GM12891 (cell line): Measurements from ENCODE around the gene GCFC2.
A peak's percentile ranks its signal among the peaks of the same experiment; 100 is the strongest.

Source experiments
- DNase-seq: peaks from one replicate; pipeline ENCODE4 v3.0.0; 2011; ENCODE audit warnings: low spot score; ENCODE audit not compliant: insufficient read length
- FAIRE-seq: peaks from 2 replicates; lab custom pipeline; 2011; peaks lifted over from hg19 to GRCh38; lab: Jason Lieb, UNC
- PAX5 ChIP-seq: IDR thresholded peaks from 2 replicates; pipeline ENCODE4 v1.6.1; 2011; ENCODE audit warnings: low read length, moderate library complexity, mild to moderate bottlenecking; ENCODE audit not compliant: insufficient read depth, severe bottlenecking
- POLR2A ChIP-seq: IDR thresholded peaks from 2 replicates; pipeline ENCODE4 v1.6.1; 2011; ENCODE audit warnings: low read depth, low read length, control low read depth
- POLR2AphosphoS5 ChIP-seq: IDR thresholded peaks from 2 replicates; pipeline ENCODE4 v1.6.1; 2011; ENCODE audit warnings: low read depth, low read length, control low read depth
- POU2F2 ChIP-seq: IDR thresholded peaks from 2 replicates; pipeline ENCODE4 v1.6.1; 2011; ENCODE audit warnings: low read depth, mild to moderate bottlenecking, control low read depth, low read length, moderate library complexity
- SPI1 ChIP-seq: IDR thresholded peaks from 2 replicates; pipeline ENCODE4 v1.6.1; 2011; ENCODE audit warnings: low read depth, low read length, control low read depth
- TAF1 ChIP-seq: IDR thresholded peaks from 2 replicates; pipeline ENCODE4 v1.6.1; 2011; ENCODE audit warnings: low read depth, low read length, control low read depth

The GCFC2 gene

DNA sequence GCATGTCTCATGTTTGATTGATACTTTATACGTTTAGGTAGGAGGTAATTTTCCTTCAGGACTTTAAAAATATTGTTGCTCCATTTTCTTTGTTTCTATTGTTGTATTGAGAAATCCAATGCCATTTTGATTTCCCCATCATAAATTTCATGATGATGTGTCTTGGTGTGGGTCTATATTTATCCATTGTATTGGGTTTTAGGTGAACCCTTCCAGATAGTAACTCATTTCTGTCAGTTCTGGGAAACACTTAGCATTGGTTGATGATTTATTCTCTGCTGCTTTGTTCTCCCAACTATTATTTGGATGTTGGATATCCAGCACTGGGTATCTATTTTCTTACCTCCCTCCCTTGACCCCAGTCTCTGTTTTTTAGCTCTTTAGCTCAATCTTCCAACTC lies 54.2 kb downstream of the GCFC2 start:
- no peak for DNase-seq
- TF ChIP-seq PAX5: no peak
- FAIRE-seq: no peak

- FAIRE-seq (no peak), DNase-seq (no peak)
- no peak for TF ChIP-seq POLR2AphosphoS5
- no peak for TF ChIP-seq PAX5
- no peak for TF ChIP-seq POLR2A
- TF ChIP-seq POU2F2: no peak
- no peak for TF ChIP-seq SPI1
- TF ChIP-seq TAF1: no peak
Measured at GRCh38 chr2:75655861-75656260, 54.9 kb downstream of the GCFC2 start.

DNA sequence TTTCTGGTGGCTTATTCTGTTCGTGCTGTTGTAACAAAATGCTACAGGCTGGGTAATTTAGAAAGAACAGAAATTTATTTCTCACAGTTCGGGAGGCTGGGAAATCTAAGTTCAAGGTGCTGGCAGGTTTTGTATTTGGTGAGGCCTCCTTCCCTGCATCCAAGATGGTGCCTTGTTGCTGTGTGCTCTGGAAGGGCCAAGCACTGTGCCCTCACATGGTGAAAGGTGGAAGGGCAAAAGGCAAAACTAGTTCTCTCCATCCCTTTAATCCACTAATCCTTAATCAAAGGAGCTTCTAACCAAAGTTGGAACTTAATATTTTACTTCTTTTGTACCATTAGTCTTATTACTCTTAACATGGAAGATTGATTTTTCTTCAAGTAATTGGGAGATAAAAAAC lies 56.7 kb downstream of the GCFC2 start:
- TF ChIP-seq SPI1 (no peak), POLR2A (no peak), POLR2AphosphoS5 (no peak), PAX5 (no peak), TAF1 (no peak), POU2F2 (no peak)
- FAIRE-seq: no peak
- no peak for DNase-seq

DNA sequence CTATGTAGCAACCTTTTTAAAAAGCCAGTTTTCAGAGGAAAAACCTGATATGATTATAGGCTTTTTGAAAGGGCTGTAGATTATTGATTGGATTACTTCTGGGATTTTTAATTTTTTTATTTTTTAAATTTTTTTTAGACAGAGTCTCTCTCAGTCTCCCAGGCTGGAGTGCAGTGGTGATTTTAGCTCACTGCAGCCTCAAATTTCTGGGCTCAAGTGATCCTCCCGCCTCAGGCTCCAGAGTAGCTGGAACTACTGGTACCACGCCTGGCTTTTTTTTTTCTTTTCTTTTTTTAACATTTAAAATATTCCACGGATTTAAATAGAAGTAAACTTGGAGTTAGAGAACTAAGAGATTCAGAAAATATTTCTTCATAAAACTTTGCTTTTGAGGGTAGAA lies 62.9 kb downstream of the GCFC2 start:
- FAIRE-seq (no peak), DNase-seq (no peak)
- TF ChIP-seq TAF1 (no peak), POU2F2 (no peak), PAX5 (no peak), SPI1 (no peak), POLR2A (no peak), POLR2AphosphoS5 (no peak)

DNA sequence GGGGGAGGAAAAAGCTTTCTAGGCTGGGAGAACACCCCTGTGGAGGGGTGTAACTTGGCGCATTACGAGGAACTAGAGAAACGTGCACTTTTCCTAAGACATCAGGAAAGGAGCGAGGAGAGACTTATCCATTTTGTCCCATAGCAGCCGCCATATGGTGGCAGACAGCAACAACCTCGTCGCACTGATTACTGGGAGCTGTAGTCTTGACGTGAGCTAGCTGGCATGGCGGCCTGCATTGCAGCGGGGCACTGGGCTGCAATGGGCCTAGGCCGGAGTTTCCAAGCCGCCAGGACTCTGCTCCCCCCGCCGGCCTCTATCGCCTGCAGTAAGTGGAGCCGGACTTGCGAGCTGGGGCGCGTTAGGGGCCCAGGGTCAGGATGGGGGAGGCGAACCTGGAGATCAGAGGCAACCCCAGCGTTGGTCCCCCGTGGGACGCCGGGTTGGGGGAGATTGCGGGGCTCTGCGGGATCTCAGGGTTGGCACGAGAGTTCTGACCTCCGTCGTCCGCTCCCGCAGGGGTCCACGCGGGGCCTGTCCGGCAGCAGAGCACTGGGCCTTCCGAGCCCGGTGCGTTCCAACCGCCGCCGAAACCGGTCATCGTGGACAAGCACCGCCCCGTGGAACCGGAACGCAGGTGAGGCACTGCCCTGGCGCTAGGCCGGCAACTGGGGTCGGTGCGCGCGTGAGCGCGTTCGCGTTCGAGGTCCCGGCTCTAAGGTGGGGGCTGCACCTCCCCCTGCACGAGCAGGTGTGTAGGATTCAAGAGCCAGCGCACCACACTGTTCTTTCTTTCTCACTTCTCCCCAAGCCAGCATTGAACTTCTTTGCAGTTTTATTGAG lies 63.9 kb downstream of the GCFC2 start, which contains the start of gene MRPL19:
MRPL19 (plus strand) TSS at position 201 of the 843 bp plus-strand sequence; CDS start at position 226, 25 bp downstream.
- peak; percentile 66 for TF ChIP-seq POLR2AphosphoS5
- peak; percentile 51; the same call in 1 of the 2 replicates for TF ChIP-seq POLR2A
- TF ChIP-seq TAF1: peak; percentile 92
- TF ChIP-seq SPI1: peak; percentile 69
- TF ChIP-seq POU2F2: peak; percentile 30; the same call in 1 of the 2 replicates
- TF ChIP-seq PAX5: no peak
- DNase-seq (peak; percentile 77), FAIRE-seq (peak; percentile 98)

DNA sequence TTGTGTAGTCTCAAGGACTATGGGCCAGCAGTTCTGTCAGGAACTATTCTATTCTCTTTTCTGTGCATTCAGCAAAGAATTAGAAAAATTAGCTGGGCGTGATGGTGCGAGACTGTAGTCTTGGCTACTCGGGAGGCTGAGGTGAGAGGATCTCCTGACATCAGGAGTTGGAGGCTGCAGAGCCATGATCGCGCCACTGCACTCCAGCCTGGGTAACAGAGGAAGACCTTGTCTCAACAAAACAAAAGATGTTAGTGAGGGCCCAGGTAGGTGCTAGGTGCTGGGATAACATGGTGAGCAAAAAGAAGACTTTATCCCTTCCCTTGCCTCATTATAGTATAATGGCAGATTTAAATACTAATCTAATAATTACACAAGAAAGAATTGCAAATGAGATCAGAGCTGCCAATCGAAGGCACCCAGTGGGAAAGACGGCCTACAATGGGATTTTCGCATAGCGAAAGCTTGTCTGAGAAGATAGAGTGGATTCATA lies 64.6 kb downstream of the GCFC2 start:
- FAIRE-seq: peak; percentile 5
- no peak for TF ChIP-seq SPI1
- no peak for TF ChIP-seq POU2F2
- no peak for TF ChIP-seq POLR2A
- no peak for TF ChIP-seq POLR2AphosphoS5
- TF ChIP-seq TAF1: no peak
- TF ChIP-seq PAX5: no peak
- no peak for DNase-seq

DNA sequence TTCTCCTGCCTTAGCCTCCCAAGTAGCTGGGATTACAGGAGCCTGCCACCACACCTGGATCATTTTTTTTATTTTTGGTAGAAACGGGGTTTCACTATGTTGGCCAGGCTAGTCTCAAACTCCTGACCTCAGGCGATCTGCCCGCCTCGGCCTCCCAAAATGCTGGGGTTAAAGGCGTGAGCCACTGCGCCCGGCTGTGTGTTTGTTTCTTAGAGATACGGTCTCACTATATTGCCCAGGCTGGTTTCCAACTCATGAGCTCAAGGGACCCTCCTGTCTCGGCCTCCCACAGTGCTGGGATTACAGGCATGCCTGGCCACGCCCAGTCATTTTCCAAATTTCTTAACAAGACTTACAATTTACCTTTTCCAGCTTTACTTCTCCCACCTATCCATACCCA lies 65.1 kb downstream of the GCFC2 start:
- no peak for DNase-seq
- no peak for FAIRE-seq
- TF ChIP-seq POLR2AphosphoS5 (no peak), POLR2A (no peak), TAF1 (no peak), SPI1 (no peak), PAX5 (no peak), POU2F2 (no peak)

DNA sequence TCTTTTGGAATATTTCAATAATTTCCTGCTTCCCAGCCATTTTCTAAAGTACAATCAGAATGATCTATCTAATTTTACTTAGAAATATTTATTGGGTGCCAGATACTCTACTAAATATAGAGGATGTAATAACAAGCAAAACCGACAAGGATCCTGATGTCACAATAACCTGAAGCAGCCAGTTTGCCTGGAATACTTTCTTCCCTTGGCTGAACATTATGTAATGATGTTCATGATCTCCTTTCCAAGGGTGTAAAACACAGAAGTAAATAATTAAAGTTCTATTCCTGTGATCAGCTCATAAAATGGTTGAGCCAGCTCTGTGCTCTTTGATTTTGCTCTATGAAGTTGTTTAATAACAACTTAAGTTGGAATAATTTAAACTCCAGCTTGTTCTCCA lies 66.7 kb downstream of the GCFC2 start:
- DNase-seq (no peak), FAIRE-seq (no peak)
- TF ChIP-seq POU2F2 (no peak), TAF1 (no peak), SPI1 (no peak), POLR2A (no peak), POLR2AphosphoS5 (no peak), PAX5 (no peak)

GRCh38 chr2:75641587-75641986 lies 69.1 kb downstream of the GCFC2 start:
- FAIRE-seq: no peak
- no peak for DNase-seq
- TF ChIP-seq POLR2A: no peak
- no peak for TF ChIP-seq POLR2AphosphoS5
- no peak for TF ChIP-seq SPI1
- TF ChIP-seq POU2F2: no peak
- no peak for TF ChIP-seq PAX5
- TF ChIP-seq TAF1: no peak
